ENCODE data around the gene DOCK1. TPM values are rescaled to one million over a fixed set of nuclear protein-coding genes. Genes with fewer than 3 reads are reported as not detected.

The DOCK1 gene
- polyA plus RNA-seq, 1 donor from 2014 or later = 2.7 TPM

GRCh38 chr10:127376071-127376470 is 470.8 kb downstream of the DOCK1 start:
- Histone ChIP-seq H3K27ac (ENCODE audit: low read length) (no peak overlapping the region), H2AFZ (ENCODE audit: low read depth, low read length) (no peak overlapping the region), H3K9ac (ENCODE audit: low read length) (no peak overlapping the region), H3K4me2 (ENCODE audit: low read length) (no peak overlapping the region), H3K27me3 (ENCODE audit: insufficient read depth, low read depth, low read length) (no peaks in the 10 kb centered on the region), H3K36me3 (ENCODE audit: insufficient read depth, low read length) (no peaks in the 10 kb centered on the region), H3K9me2 (ENCODE audit: insufficient read depth, low read length) (no peaks in the 10 kb centered on the region), H3K79me2 (replicated peaks; ENCODE audit: insufficient read depth, low read length) (no peaks in the 10 kb centered on the region), H3K4me3 (ENCODE audit: low read length) (no peak overlapping the region), H3K9me3 (ENCODE audit: low read length) (no peaks in the 10 kb centered on the region), H3F3A (ENCODE audit: insufficient read depth, low read length, poor library complexity, severe bottlenecking) (no peaks in the 10 kb centered on the region), H4K20me1 (ENCODE audit: insufficient read depth) (no peaks in the 10 kb centered on the region)
- no peak for TF ChIP-seq POLR2AphosphoS5 (IDR thresholded peaks at IDR 0.05)
- no peak for TF ChIP-seq REST (IDR thresholded peaks at IDR 0.05; ENCODE audit: borderline replicate concordance)
- no peak for TF ChIP-seq EP300 (conservative IDR thresholded peaks at IDR 0.05; ENCODE audit: poor library complexity, severe bottlenecking)
- no peak for TF ChIP-seq SMC3 (conservative IDR thresholded peaks at IDR 0.05; ENCODE audit: poor library complexity)

- peak overlapping the region; percentile 37 for H3K27ac ChIP-seq (ENCODE audit: low read length)
- H3K27me3 ChIP-seq (ENCODE audit: insufficient read depth, low read depth, low read length) = no peaks in the 10 kb centered on the region
- H3K4me3 ChIP-seq (ENCODE audit: low read length) = no peak overlapping the region
- TF ChIP-seq EZH2 (IDR thresholded peaks at IDR 0.05; ENCODE audit: borderline replicate concordance, insufficient read depth, low read length, poor library complexity, severe bottlenecking) (no peak), POLR2AphosphoS5 (IDR thresholded peaks at IDR 0.05) (peak; percentile 63), RAD21 (conservative IDR thresholded peaks at IDR 0.05) (peak; percentile 12), CTCF (IDR thresholded peaks at IDR 0.05; ENCODE audit: poor library complexity, severe bottlenecking) (no peak), EP300 (conservative IDR thresholded peaks at IDR 0.05; ENCODE audit: poor library complexity, severe bottlenecking) (peak; percentile 85), TAF1 (IDR thresholded peaks at IDR 0.05; ENCODE audit: low read depth) (no peak), MXI1 (conservative IDR thresholded peaks at IDR 0.05; ENCODE audit: poor library complexity, severe bottlenecking) (no peak), REST (IDR thresholded peaks at IDR 0.05; ENCODE audit: borderline replicate concordance) (no peak), SMC3 (conservative IDR thresholded peaks at IDR 0.05; ENCODE audit: poor library complexity) (no peak)
- H2AFZ ChIP-seq (ENCODE audit: low read depth, low read length) = no peak overlapping the region
- H3K79me2 ChIP-seq (replicated peaks; ENCODE audit: insufficient read depth, low read length) = no peaks in the 10 kb centered on the region
- H3K9me2 ChIP-seq (ENCODE audit: insufficient read depth, low read length) = no peaks in the 10 kb centered on the region
- peak overlapping the region; percentile 4 for H3K9ac ChIP-seq (ENCODE audit: low read length)
- H4K20me1 ChIP-seq (ENCODE audit: insufficient read depth) = no peaks in the 10 kb centered on the region
- H3F3A ChIP-seq (ENCODE audit: insufficient read depth, low read length, poor library complexity, severe bottlenecking) = no peaks in the 10 kb centered on the region
- no peaks in the 10 kb centered on the region for H3K36me3 ChIP-seq (ENCODE audit: insufficient read depth, low read length)
- H3K9me3 ChIP-seq (ENCODE audit: low read length) = no peaks in the 10 kb centered on the region
- no peak overlapping the region for H3K4me2 ChIP-seq (ENCODE audit: low read length)
Observed at GRCh38 chr10:127378628-127379027, 473.4 kb downstream of the DOCK1 start.

Measured in neural cell (in vitro differentiated cells).